ENCODE results near the gene TENM4. TPM values are rescaled to one million over a fixed set of nuclear protein-coding genes. Genes with fewer than 3 reads are reported as not detected.

The TENM4 gene
- total RNA-seq, 4 donors from 2014 or later, result 0.02 to 0.82 (median 0.23) TPM

- in situ Hi-C loops (cut with MboI; ENCODE audit: low sequenced_read_pairs in 4 of 4), result loop anchor here in 2 of 4 donors (25.0 kb wide), 2 partner anchors 396 to 421 kb away; no protein-coding TSS in a partner anchor
- H3K9me3 ChIP-seq, result no peaks in the 10 kb centered on the region
- H3K27me3 ChIP-seq, result no peaks in the 10 kb centered on the region
- no peak overlapping the region for H3K27ac ChIP-seq
- intact Hi-C loops (cut with DNase I; ENCODE audit: low total_unique reads), result no loop called here
- TF ChIP-seq CTCF (IDR thresholded peaks at IDR 0.05 in 4 of 5, conservative IDR thresholded peaks at IDR 0.05 in 1 of 5) (no peak), POLR2A (IDR thresholded peaks at IDR 0.05) (no peak)
- no peak for ATAC-seq
- H3K36me3 ChIP-seq, result no peaks in the 10 kb centered on the region
- no peak for DNase-seq
- H3K4me3 ChIP-seq, result no peak overlapping the region
- no peaks in the 10 kb centered on the region for H3K4me1 ChIP-seq
Observed at GRCh38 chr11:78666675-78667160, 774.1 kb downstream of the TENM4 start.

- H3K27me3 ChIP-seq, result no peaks in the 10 kb centered on the region
- in situ Hi-C loops (cut with MboI; ENCODE audit: low sequenced_read_pairs in 4 of 4) (loop anchor here in 2 of 4 donors (25.0 kb wide), 2 partner anchors 398 to 423 kb away; no protein-coding TSS in a partner anchor), intact Hi-C loops (cut with DNase I; ENCODE audit: low total_unique reads) (no loop called here)
- no peak overlapping the region for H3K27ac ChIP-seq
- H3K4me1 ChIP-seq, result no peaks in the 10 kb centered on the region
- no peaks in the 10 kb centered on the region for H3K9me3 ChIP-seq
- no peak overlapping the region for H3K4me3 ChIP-seq
- no peak for TF ChIP-seq POLR2A (IDR thresholded peaks at IDR 0.05)
- TF ChIP-seq CTCF (IDR thresholded peaks at IDR 0.05 in 4 of 5, conservative IDR thresholded peaks at IDR 0.05 in 1 of 5), result no peak
- ATAC-seq (no peak), DNase-seq (no peak)
- no peaks in the 10 kb centered on the region for H3K36me3 ChIP-seq
Observed at GRCh38 chr11:78664636-78665035, 776.2 kb downstream of the TENM4 start.

- Histone ChIP-seq H3K4me3 (no peak overlapping the region), H3K36me3 (no peaks in the 10 kb centered on the region), H3K27me3 (no peaks in the 10 kb centered on the region), H3K4me1 (no peaks in the 10 kb centered on the region), H3K9me3 (no peaks in the 10 kb centered on the region), H3K27ac (no peak overlapping the region)
- no peak for TF ChIP-seq POLR2A (IDR thresholded peaks at IDR 0.05)
- no peak for TF ChIP-seq CTCF (IDR thresholded peaks at IDR 0.05 in 4 of 5, conservative IDR thresholded peaks at IDR 0.05 in 1 of 5)
- no peak for DNase-seq
- intact Hi-C loops (cut with DNase I; ENCODE audit: low total_unique reads), result no loop called here
- ATAC-seq, result no peak
- in situ Hi-C loops (cut with MboI; ENCODE audit: low sequenced_read_pairs in 4 of 4), result loop anchor here in 2 of 4 donors (25.0 kb wide), 2 partner anchors 399 to 424 kb away; no protein-coding TSS in a partner anchor
Observed at GRCh38 chr11:78662811-78663210, 778.0 kb downstream of the TENM4 start.

- no peaks in the 10 kb centered on the region for H3K36me3 ChIP-seq
- in situ Hi-C loops (cut with MboI; ENCODE audit: low sequenced_read_pairs in 4 of 4), result loop anchor here in 2 of 4 donors (25.0 kb wide), 2 partner anchors 402 to 427 kb away; no protein-coding TSS in a partner anchor
- no peak for ATAC-seq
- intact Hi-C loops (cut with DNase I; ENCODE audit: low total_unique reads), result no loop called here
- no peak for DNase-seq
- TF ChIP-seq CTCF (IDR thresholded peaks at IDR 0.05 in 4 of 5, conservative IDR thresholded peaks at IDR 0.05 in 1 of 5) (no peak), POLR2A (IDR thresholded peaks at IDR 0.05) (no peak)
- no peak overlapping the region for H3K27ac ChIP-seq
- no peaks in the 10 kb centered on the region for H3K9me3 ChIP-seq
- H3K27me3 ChIP-seq, result no peaks in the 10 kb centered on the region
- H3K4me1 ChIP-seq, result no peaks in the 10 kb centered on the region
- no peak overlapping the region for H3K4me3 ChIP-seq
Observed at GRCh38 chr11:78660471-78660870, 780.4 kb downstream of the TENM4 start.

Data from gastrocnemius medialis (tissue), 4 donors.